Hematopoietic multipotent progenitor cell treated with erythropoietin and hydrocortisone succinate and interleukin-3 and kit ligand, for 17 days (in vitro differentiated cells): ENCODE data around the gene THBD.

Experiments used
- DNase-seq: peaks from one replicate; pipeline ENCODE4 v3.0.0-alpha.2; 2015; ENCODE audit warnings: low spot score

The THBD gene

DNA sequence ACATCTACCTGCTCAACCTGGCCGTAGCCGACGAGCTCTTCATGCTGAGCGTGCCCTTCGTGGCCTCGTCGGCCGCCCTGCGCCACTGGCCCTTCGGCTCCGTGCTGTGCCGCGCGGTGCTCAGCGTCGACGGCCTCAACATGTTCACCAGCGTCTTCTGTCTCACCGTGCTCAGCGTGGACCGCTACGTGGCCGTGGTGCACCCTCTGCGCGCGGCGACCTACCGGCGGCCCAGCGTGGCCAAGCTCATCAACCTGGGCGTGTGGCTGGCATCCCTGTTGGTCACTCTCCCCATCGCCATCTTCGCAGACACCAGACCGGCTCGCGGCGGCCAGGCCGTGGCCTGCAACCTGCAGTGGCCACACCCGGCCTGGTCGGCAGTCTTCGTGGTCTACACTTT is 13.7 kb downstream of the THBD start:
- DNase-seq = no peak

DNA sequence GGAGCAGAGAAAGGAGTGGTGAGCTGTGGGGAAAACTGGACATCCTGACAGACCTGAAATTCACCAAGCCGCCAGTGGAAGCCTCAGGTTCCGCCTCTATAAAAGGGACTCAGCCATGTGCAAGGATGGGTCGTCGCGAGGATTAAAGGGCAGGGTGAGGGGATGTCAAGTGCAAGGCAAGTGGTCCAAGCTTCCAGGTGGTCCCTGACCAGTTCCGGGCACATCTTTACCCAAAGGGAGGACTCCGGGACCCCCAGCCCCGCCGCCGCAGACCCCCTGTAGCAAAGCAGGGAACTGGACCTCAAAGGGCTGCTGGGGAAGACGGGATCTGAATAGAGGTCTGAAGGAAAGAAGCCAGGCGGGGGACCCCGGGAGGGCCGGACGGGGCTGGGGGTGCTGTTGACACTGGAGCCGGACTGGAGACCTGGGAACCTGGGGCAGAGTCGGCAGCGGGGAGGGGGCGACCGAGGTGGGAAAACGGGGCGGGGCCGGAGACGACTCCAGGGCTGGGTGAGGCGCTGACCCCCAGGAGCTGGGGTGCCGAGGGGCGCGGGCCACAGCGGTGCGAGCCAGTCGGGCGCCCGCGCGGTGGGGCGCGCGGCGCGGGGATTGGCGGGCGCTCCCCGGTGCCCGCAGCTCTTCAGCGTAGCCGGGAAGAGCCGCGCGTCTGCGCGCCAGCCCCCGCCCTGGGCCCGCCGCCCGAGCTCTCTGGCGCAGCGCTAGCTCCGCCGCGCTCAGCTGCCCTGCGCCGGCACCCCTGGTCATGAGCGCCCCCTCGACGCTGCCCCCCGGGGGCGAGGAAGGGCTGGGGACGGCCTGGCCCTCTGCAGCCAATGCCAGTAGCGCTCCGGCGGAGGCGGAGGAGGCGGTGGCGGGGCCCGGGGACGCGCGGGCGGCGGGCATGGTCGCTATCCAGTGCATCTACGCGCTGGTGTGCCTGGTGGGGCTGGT is 14.5 kb downstream of the THBD start, which contains the start of gene SSTR4:
TSS of gene SSTR4 (plus strand) at position 592 of the 951 bp plus-strand sequence. CDS start at position 764, 172 bp downstream.
- no peak for DNase-seq

DNA sequence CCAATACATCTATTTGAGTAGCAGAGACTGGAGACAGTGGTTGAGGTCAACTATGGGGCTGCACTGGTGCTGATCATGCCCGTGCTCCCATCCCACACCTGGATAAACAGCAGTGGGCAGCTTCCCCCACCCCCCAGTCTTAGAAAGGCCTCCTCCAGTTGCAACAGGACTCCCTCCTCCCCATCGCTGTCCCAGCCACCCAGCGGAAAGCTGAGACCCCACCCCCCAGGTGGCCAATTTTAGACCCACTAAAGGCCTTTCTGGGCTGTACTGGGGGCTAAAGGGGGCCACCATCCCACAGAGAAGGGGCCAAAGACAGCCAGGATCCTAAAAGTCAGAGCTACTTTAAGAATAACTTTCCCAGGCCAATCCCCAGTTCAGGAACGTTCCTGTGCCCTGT is 15.6 kb downstream of the THBD start:
- no peak for DNase-seq

DNA sequence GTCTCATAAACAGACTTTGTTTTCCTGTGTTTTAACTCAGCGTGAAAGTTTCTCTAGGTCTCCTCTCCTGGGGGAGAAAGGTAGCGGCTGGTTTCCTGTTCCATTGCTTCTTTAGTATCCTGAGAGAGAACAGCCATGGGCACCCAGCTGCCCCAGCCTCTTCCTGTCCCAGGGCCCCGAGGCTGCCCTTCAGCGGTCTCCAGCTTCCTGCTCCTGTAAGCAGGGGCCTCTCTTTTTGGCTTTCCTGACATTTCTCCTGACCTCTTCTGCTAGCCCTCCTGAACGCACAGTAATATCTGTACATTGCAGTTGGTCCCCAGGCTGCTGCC is 16.8 kb downstream of the THBD start:
- no peak for DNase-seq

DNA sequence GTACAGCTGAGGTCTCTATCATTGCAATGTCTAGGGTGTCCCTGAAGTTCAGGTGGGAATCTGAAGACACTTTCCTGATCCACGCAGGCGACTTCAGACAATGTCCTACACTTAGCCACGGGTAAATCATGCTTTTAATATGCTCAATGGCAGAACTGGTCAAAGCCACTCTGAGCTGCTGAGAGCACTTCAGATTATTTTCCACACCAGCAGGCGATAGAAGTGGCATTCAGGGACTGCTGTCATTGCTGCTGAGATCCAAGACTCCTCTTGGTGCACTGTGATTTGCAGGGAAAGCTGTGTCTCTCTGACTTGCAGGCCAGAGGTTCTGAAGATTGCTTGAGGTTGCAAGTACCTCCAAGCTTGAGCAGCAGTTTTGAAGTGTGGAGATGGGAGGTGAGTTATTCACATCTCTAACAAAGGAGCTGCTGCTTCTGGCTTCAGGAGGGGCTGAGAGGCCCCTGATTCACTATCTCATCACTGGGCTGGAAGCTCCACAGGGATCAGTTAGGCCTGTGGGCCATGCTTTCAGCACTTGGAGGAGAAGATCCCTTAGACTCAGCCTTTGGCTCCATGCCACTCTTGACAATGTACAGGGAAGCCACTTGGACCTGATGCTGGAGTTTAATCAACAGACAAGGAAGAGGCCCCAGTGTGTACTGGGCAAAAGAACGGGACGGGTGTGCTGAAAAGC is 17.3 kb downstream of the THBD start:
- no peak for DNase-seq

DNA sequence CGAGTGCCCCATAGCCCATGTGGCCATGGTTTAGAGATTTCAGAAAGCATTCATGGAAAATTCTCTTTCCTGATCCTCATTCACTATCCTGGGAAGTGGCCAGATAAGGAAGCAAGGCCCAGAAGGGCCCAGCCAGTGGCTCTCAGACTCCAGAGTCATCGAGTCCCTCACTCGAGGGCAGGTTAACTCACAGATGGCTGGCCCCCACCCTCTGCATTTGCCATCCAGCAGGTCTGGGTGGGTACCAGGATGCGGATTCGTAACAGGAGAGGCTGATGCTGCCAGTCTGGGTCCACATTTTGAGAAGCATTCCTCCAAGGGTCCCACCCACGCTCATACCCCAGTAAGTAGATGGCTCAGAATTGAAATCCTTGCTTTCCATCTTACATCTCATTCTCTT is 18.1 kb downstream of the THBD start:
- no peak for DNase-seq

DNA sequence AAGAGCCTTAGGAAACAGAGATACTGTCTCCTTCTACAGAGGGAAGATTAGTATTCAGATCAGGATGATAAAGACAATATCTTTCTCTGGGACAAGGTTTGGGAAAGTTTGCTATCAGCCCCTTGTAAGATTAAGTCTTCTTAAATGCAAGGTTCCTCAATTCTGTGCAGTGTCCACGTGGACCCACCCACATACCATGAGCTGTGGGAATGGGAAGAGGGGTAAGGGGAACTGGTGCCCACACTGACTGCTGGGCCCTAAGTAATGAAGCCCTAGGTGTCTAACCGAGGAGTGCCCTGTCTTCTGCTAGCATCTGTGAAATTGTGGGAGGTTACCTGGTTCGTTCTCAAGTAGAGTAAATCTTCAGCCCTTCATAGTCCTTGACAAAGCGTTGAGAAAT is 20.1 kb downstream of the THBD start:
- no peak for DNase-seq

DNA sequence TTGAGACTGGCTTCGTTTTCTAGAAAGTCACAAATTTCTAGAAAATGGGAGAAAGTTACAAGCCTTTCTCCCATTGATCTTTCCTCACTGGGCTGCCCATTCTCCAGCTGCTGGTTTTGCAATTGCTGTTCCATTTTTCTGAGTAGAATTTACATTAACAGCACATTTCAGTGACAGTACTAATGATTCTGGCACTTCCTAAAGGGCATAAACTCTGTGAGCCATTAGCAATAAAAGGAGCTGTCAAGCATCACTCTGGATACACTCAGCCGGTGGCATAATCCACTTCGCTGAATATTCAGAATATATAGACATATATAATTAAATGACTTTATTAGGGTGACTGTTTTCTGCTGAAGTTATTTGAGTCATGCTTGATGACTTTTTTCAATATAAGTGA is 21.1 kb downstream of the THBD start:
- no peak for DNase-seq

DNA sequence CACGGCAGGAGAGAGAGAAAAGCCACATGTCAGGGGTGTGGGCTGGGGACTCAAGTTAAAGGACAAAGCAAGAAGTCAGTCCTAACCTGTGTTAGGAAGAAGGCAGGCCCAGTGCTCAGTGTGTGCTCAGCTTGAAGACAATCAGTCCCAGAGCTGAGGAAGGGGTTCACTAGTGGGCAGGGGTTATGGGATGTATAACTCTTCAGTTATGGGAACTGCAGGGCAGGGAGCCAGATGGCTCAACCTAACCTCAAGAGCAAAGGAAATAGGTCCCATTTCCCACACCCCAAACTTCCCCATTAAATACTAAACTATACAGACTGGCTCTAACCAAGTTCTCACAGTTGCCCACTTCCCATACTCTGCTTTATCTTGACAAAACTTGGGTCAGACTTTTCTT is 21.8 kb downstream of the THBD start:
- DNase-seq = no peak

DNA sequence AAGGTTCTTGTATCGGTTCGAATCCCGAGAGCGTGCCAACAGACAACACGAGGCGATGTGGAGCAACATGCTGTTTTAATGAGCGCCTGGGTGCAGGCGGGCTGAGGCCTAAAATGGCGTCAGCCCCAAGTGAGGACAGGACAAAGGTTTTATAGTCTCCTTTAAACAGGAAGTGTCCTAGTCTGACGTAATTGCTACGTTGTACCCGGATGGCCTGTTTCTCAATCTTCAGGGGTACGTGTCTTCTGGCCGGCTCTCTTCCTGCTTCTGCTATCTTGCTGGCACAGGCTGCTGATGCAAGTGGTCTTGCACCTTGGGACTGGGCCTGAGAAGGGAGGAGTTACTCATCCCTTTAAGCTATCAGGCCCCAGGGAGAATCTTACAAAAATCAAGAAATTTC is 24.0 kb downstream of the THBD start:
- peak; percentile 19 for DNase-seq

DNA sequence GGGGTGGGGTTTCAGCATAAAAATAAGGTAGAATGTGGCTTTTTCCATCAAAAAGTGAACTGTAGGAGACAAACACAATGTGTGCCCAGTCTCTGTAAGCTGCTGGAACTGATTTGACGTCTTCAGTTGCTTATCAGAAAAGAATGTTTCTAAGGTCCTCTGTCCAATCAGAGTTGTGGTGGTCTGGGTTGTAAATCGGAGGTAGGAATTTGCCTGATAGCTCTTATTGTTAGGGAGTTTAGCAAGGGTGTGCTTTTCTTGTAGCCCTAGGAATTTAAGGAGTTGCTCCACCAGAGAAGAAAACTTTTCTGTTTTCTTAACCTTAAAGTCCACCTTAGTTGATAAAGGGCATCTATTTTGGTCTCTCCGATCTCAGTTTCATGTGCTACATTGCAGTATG is 24.8 kb downstream of the THBD start:
- no peak for DNase-seq

DNA sequence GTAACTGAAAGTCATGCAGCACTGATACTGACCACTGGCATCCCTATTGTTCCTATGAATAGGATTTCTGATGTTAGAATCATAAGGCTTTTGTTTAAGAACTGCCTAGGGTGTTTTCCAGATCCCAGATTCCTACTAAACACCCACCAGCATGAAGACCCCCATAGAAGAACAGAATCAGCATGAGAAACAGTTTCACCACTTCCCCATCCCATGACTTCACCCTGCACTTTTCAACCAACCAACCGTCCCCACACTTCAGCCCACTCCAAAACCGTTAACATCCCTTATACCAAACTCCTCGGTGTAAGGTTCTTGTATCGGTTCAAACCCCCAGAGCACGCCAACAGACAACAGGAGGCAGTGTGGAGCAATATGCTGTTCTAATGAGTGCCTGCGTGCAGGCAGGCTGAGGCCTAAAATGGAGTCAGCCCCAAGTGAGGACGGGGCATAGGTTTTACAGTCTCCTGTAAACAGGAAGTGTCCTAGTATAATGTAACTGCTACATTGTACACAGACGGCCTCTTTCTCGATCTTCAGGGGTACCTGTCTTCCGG is 25.8 kb downstream of the THBD start:
- DNase-seq = peak; percentile 17

DNA sequence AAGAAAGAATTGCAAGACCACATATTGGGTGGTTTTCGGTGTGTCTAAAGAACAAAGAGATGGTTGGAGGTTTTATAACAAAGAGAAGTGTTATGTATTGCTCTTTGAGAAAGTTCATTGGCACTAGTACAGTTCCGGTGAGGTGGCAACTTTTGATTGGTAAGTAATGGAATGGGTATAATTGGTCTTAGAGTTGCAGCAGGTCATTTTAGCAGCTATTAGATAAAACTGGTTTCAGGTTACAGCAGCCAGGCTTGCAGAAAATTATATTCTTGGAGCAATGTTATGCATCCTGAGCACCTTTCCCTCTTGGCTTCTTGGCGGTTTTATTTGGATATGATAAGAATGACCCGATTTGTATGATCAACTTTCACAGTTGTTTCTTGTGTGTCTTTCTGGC is 26.6 kb downstream of the THBD start:
- no peak for DNase-seq

DNA sequence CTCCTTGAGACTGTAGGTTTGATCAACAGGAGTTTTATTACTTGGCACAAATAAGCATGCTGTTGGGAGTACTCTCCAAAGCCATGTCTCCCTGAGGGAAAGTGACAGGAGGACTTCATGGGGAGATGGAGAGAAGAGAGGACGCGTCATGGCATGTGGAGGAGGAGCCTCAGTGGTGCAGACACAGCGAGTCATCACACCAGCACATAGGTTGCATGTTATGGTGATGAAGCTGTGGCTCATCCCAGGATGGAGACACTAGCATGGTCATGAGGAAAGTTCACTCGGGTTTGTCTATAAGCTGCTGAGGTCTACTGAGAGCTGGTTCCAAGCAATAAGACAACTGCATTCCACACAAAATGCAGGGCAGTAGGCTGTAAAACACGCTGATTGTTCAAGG is 27.5 kb downstream of the THBD start:
- DNase-seq = no peak

DNA sequence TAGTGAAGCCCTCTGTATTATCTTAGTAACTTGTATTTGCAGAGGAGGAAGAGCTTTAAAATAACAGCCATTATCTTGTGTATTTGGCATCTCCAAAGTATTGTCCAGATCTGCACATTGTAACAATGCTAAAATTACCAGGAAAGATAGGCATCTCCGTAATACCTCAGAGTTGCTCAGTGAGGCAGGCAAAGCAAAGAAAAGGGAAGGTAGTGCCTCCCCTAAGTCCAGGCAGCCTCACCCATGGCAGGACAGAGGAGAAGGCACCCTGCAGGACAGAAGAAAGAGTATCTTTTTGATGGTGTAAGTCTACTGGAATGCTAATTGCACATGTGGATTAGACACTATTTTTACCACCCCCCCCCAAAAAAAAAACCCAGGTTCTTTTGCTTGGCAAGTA is 27.9 kb downstream of the THBD start:
- DNase-seq = no peak

DNA sequence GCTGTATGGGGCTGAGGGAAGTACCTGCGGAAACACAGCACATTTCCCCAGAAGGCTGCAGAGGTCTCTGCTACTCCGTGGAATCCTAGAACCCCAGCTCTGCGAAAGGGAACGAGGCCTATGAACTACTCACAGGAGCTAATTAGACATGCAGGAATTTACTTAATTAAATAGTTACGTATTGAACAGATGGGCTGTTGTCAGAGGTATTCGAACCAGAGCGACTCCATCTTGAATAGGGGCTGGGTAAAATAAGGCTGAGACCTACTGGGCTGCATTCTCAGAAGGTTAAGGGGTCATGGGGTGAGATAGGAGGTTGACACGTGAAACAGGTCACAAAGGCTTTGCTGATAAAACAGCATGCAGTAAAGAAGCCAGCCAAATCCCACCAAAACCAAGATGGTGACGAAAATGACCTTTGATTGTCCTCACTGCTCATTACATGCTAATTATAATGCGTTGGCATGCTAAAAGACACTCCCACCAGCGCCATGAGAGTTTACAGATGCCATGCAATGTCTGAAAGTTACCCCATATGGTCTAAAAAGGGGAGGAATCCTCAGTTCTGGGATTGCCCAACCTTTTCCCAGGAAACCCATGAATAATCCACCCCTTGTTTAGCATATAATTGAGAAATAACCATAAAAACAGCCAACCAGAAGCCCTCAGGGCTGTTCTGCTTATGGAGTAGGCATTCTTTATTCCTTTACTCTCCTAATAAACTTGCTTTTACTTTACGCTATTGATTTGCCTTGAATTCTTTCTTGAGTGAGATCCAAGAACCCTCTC is 29.0 kb downstream of the THBD start:
- no peak for DNase-seq

DNA sequence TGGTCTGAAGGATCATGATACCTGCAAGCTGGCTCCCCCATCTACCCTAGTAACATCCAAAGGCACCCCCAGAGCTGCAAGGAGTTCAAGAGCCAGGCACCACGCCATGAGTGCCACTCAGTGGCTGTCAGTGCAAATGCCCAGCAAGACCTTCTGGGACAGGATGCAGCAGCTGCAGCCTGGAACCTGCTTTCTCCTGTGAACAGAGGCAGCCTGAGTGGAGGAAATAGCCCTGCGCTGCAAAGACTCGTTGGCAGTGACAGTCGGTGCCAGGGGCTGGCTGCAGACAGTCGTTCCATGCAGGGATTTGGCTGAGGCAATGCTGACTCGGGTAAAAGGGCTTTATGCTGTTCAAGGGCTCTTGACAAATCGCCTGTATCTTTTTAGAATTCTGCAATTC is 30.1 kb downstream of the THBD start:
- no peak for DNase-seq

DNA sequence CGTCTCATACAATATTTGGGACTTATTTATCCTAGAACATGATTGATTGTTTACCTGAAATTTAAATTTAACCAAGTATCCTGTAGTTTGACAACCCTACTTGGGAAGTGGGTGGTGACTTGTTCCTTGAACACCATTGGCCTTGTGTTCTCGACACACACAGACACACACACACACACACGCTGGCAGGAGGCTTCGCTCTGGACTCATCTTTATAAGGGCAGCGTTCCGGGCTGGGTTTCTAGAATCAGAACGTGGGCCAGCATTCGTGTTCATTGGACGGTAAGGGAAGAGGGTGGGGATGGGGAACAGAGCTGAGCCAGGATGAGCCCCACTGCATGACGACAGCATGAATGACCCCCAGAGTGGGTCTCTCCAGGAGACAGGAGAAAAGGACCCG is 30.5 kb downstream of the THBD start:
- DNase-seq = no peak

DNA sequence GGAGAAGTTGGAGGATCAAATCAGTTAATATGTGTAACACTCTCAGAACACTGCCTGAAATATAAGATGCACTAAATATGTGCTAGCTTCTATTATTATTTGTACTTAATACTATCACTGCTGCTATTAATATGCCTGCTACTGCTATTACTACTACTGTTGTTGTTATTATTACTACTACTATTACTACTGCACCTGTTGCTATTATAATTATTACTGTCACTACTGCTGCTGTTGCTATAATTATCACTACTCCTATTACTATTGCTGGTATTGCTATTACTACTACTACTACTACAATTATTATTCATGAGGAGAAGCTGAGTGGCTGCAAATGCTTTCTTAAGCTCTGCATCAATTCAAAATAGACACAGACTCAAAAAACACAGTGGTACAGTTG is 31.0 kb downstream of the THBD start:
- DNase-seq = no peak

DNA sequence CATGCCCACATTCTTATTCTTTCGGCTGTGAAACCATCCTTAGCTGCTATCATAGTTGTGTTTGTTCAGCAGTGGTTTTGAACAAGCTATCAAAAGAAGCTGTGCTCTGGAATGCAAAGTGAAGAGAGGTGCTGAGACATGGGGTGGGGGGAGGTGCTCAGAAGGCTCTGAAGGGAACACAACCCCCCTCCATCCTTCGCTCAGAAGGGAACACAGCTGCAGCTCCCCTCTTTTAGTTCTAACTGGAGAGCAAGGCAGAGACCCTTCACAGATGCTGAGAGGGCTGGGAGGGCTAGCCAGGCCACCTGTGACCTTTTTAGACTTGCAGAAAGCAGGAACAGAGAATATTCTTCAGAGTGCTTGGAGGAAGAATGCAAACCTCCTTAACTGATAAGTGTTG is 32.0 kb downstream of the THBD start:
- no peak for DNase-seq

DNA sequence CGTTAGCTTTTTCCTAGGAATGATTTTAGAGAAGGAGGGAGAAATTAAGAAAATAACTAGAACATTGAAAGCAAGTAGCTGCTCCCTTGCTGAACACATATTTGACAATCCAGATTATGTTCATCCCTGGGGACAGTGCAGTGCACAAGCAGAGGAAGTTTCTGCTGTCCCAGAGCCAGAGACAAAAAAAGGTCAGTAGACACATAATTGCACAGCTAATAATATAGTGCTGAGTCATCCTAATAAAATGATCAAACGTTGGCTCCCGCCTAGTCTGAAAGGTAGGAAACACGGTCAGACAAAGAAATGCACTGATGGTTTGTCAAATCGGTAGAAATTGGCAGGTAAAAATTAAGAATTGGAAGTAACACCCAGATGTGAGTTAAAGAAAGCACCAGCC is 36.0 kb downstream of the THBD start:
- DNase-seq = no peak

DNA sequence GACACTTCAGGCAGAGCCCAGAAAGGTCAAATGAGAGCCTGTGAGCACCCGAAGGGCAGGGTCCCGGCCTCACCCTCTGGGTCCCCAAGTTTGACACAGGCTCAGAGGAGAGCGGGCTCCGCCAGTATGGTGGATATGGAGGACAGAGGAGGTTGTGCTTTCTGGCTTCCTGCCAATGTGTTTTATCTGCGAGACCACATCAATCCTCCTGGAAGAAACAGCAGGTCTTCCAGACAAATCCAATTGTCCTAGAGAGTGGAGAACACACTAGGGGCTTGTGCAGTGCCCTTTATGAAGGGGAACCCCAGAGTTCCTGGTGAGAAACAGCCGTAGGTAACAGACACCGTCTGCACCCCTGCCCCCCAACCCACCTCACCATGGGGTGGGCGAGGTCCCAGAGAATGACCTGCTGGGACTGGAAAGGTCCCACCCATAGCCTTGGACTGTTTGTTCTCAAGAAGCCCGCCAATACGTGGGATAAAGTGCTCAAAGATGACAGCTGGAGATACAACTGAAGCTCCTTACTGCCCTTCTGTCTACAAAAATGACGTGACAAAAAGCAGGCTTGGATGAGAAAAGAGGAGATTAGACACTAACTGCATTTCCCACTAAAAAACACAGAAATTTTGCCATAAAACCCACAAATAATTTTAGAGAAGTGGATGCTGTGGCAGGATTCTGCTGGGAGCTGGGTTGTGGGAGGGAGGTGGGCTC is 38.3 kb downstream of the THBD start:
- no peak for DNase-seq
